Caco-2 (cell line): Measurements from ENCODE around the gene NPAS2. TPM values are rescaled to one million over a fixed set of nuclear protein-coding genes. Genes with fewer than 3 reads are reported as not detected.

Source experiments
- BruUV-seq: library from RNA; stranded (reverse); fragments of 400-500 nt; replicated peaks from 2 replicates; lab custom pipeline; 2021; lab: Mats Ljungman, UMichigan
- CTCF ChIA-PET: fragments of 300-600 bp; sonication (Branson Sonifier 250); formaldehyde crosslinking; loops from one replicate; lab custom pipeline; 2022; ENCODE audit warnings: antibody characterized with exemption; lab: Charles Lee
- POLR2A ChIA-PET: fragments of 300-600 bp; sonication (Branson Sonifier 250); formaldehyde crosslinking; loops from one replicate; lab custom pipeline; 2022; ENCODE audit warnings: antibody characterized with exemption; lab: Charles Lee
- DNase-seq, 2 experiments: peaks; one replicate each; pipeline versions ENCODE4 v3.0.0 to v3.0.0-alpha.2; 2020 to 2022
- H3K27me3 ChIP-seq: replicated peaks from 2 replicates; pipeline ENCODE4 v1.6.0; 2011; ENCODE audit warnings: low read length; ENCODE audit not compliant: control insufficient read depth, insufficient read depth
- H3K36me3 ChIP-seq: 2 replicates; pipeline ENCODE4 v1.5.1; 2011; ENCODE audit warnings: low read length; ENCODE audit not compliant: control insufficient read depth, insufficient read depth
- H3K4me1 ChIP-seq: fragments of 250-450 bp; sonication (Bioruptor Pico); 2 replicates; pipeline ENCODE4 v1.5.1; 2020; ENCODE audit warnings: mild to moderate bottlenecking
- H3K4me3 ChIP-seq: 2 replicates; pipeline ENCODE4 v1.5.1; 2011; ENCODE audit warnings: low read depth, mild to moderate bottlenecking, control low read depth, low read length
- H3K9me3 ChIP-seq: fragments of 250-450 bp; sonication (Bioruptor Pico); 2 replicates; pipeline ENCODE4 v1.5.1; 2020; ENCODE audit warnings: mild to moderate bottlenecking, moderate library complexity
- H3K27ac Mint-ChIP-seq: one replicate; pipeline ENCODE4 v1.8.0; 2022; ENCODE audit warnings: mixed read lengths; ENCODE audit not compliant: unreplicated experiment
- H3K27me3 Mint-ChIP-seq: one replicate; pipeline ENCODE4 v1.8.0; 2022; ENCODE audit warnings: mixed read lengths; ENCODE audit not compliant: insufficient read depth, unreplicated experiment
- H3K36me3 Mint-ChIP-seq: one replicate; pipeline ENCODE4 v1.8.0; 2022; ENCODE audit warnings: mild to moderate bottlenecking, mixed read lengths; ENCODE audit not compliant: insufficient read depth, unreplicated experiment
- H3K4me1 Mint-ChIP-seq: one replicate; pipeline ENCODE4 v1.8.0; 2022; ENCODE audit warnings: low read depth, mixed read lengths; ENCODE audit not compliant: unreplicated experiment
- H3K4me3 Mint-ChIP-seq: one replicate; pipeline ENCODE4 v1.8.0; 2022; ENCODE audit warnings: mild to moderate bottlenecking, moderate library complexity, mixed read lengths; ENCODE audit not compliant: unreplicated experiment
- H3K9me3 Mint-ChIP-seq: one replicate; pipeline ENCODE4 v1.8.0; 2022; ENCODE audit warnings: mixed read lengths; ENCODE audit not compliant: unreplicated experiment
- CTCF ChIP-seq, 2 experiments: fragments of 200-600 bp in 1 of 2; IDR thresholded peaks; 1 replicate in 1 of 2; 2 replicates in 1 of 2; pipeline versions ENCODE4 v1.5.1 to v1.8.0; 2011 to 2022; ENCODE audit warnings: antibody characterized with exemption in 1 of 2, control low read depth in 1 of 2, inconsistent platforms in 1 of 2, low read depth in 1 of 2, low read length in 1 of 2, mild to moderate bottlenecking in 1 of 2, moderate library complexity in 1 of 2; ENCODE audit not compliant: insufficient read depth in 1 of 2, severe bottlenecking in 1 of 2, unreplicated experiment in 1 of 2
- intact Hi-C: fragments of 100-400 bp; cut with micrococcal nuclease; formaldehyde crosslinking; loops from one replicate; pipeline ENCODE4 v1.10.0; 2022; ENCODE audit not compliant: unreplicated experiment
- total RNA-seq: library from RNA; stranded (reverse); gene quantifications from 2 replicates; pipeline ENCODE4 v1.2.3, GENCODE V29; 2022

NPAS2 gene
- total RNA-seq, 1 experiment from 2014 or later, result 2.8 TPM

- BruUV-seq, result no TSS peak
- Mint-ChIP-seq H3K27ac (no peak overlapping the region), H3K9me3 (no peaks in the 10 kb centered on the region), H3K27me3 (no peaks in the 10 kb centered on the region), H3K36me3 (peaks cover 35% of the 10 kb centered on the region), H3K4me1 (no peaks in the 10 kb centered on the region), H3K4me3 (no peak overlapping the region)
- no peak for TF ChIP-seq CTCF (IDR thresholded peaks at IDR 0.05; ENCODE audit: insufficient read depth in 1 of 2, low read depth in 1 of 2, low read length in 1 of 2, severe bottlenecking in 1 of 2, unreplicated experiment in 1 of 2)
- 0 out of 2 replicates have a peak, but pooled peaks cover 4% of the 10 kb centered on the region for H3K36me3 ChIP-seq
- CTCF ChIA-PET, result no interaction called here
- H3K4me3 ChIP-seq, result no peak overlapping the region
- intact Hi-C loops, result no loop called here
- no peaks in the 10 kb centered on the region for H3K9me3 ChIP-seq
- DNase-seq, result peak in 1 of 2 experiments; percentile 22
- H3K27me3 ChIP-seq, result no peaks in the 10 kb centered on the region
- POLR2A ChIA-PET, result interaction anchor here (0.6 kb wide), 1 partner anchor 124 kb away, joined by 6 read pairs; the partner anchor contains the start of gene TBC1D8
- peaks cover 12% of the 10 kb centered on the region; the same call in 1 of the 2 replicates for H3K4me1 ChIP-seq
Measured at GRCh38 chr2:101026923-101027469, 207.1 kb downstream of the NPAS2 start.

- H3K27me3 ChIP-seq, result no peaks in the 10 kb centered on the region
- H3K36me3 ChIP-seq, result 0 out of 2 replicates have a peak, but pooled peaks cover 4% of the 10 kb centered on the region
- ChIA-PET POLR2A (no interaction called here), CTCF (interaction anchor here (0.5 kb wide), 1 partner anchor 179 kb away, joined by 3 read pairs; no protein-coding TSS in a partner anchor)
- Mint-ChIP-seq H3K4me3 (no peak overlapping the region), H3K4me1 (no peaks in the 10 kb centered on the region), H3K36me3 (peaks cover 28% of the 10 kb centered on the region), H3K27me3 (no peaks in the 10 kb centered on the region), H3K27ac (no peak overlapping the region), H3K9me3 (no peaks in the 10 kb centered on the region)
- no peak for TF ChIP-seq CTCF (IDR thresholded peaks at IDR 0.05; ENCODE audit: insufficient read depth in 1 of 2, low read depth in 1 of 2, low read length in 1 of 2, severe bottlenecking in 1 of 2, unreplicated experiment in 1 of 2)
- no peaks in the 10 kb centered on the region for H3K9me3 ChIP-seq
- H3K4me3 ChIP-seq, result no peak overlapping the region
- DNase-seq, result no peak
- peaks cover 12% of the 10 kb centered on the region; the same call in 1 of the 2 replicates for H3K4me1 ChIP-seq
- no TSS peak for BruUV-seq
- intact Hi-C loops, result no loop called here
Measured at GRCh38 chr2:101027852-101028251, 207.9 kb downstream of the NPAS2 start.

GRCh38 chr2:101030866-101031554, 211.1 kb downstream of the NPAS2 start:
- no peak overlapping the region for H3K4me3 Mint-ChIP-seq
- intact Hi-C loops, result no loop called here
- POLR2A ChIA-PET, result no interaction called here
- H3K27me3 Mint-ChIP-seq, result no peaks in the 10 kb centered on the region
- no TSS peak for BruUV-seq
- H3K9me3 Mint-ChIP-seq, result no peaks in the 10 kb centered on the region
- no peak overlapping the region for H3K4me3 ChIP-seq
- H3K9me3 ChIP-seq, result no peaks in the 10 kb centered on the region
- CTCF ChIA-PET, result interaction anchor here (0.8 to 1.1 kb wide), 2 partner anchors 18 to 122 kb away, joined by 3 read pairs; no protein-coding TSS in a partner anchor
- TF ChIP-seq CTCF (IDR thresholded peaks at IDR 0.05; ENCODE audit: insufficient read depth in 1 of 2, low read depth in 1 of 2, low read length in 1 of 2, severe bottlenecking in 1 of 2, unreplicated experiment in 1 of 2), result no peak
- no peak for DNase-seq
- no peak overlapping the region for H3K27ac Mint-ChIP-seq
- H3K36me3 ChIP-seq, result 0 out of 2 replicates have a peak, but pooled peaks cover 6% of the 10 kb centered on the region
- no peaks in the 10 kb centered on the region for H3K4me1 Mint-ChIP-seq
- peaks cover 9% of the 10 kb centered on the region; the same call in 1 of the 2 replicates for H3K4me1 ChIP-seq
- H3K27me3 ChIP-seq, result no peaks in the 10 kb centered on the region
- H3K36me3 Mint-ChIP-seq, result peaks cover 28% of the 10 kb centered on the region
